GM18907 (cell line): ENCODE data around the gene PRKCZ.
"Not testable (repeated sequence)": the region's sequence is repeated elsewhere in the genome, so short reads cannot be mapped to it uniquely, and the experiment has no call there.

Experiments
- ATAC-seq: cut with Tn5 transposase; IDR thresholded peaks from one replicate; pipeline ENCODE4 v1.9.1; 2021; ENCODE audit warnings: mild to moderate bottlenecking, moderate library complexity; ENCODE audit not compliant: unreplicated experiment

PRKCZ gene

GRCh38 chr1:2110738-2111673 is 60.8 kb downstream of the PRKCZ start:
- no peak for ATAC-seq

GRCh38 chr1:2111674-2112035 is 61.4 kb downstream of the PRKCZ start:
- no peak for ATAC-seq

GRCh38 chr1:2112280-2112701 is 62.1 kb downstream of the PRKCZ start:
- ATAC-seq = no peak

- ATAC-seq = no peak
Observed at GRCh38 chr1:2113620-2114135, 63.5 kb downstream of the PRKCZ start.

- not testable (repeated sequence) for ATAC-seq
Observed at GRCh38 chr1:2114635-2115007, 64.4 kb downstream of the PRKCZ start.

- ATAC-seq = no peak
Observed at GRCh38 chr1:2115008-2115641, 64.9 kb downstream of the PRKCZ start.

GRCh38 chr1:2115702-2116341 is 65.6 kb downstream of the PRKCZ start:
- ATAC-seq = no peak

- ATAC-seq = no peak
Observed at GRCh38 chr1:2119886-2120285, 69.7 kb downstream of the PRKCZ start.

- no peak for ATAC-seq
Observed at GRCh38 chr1:2121101-2121691, 71.0 kb downstream of the PRKCZ start.

GRCh38 chr1:2121794-2122193 is 71.6 kb downstream of the PRKCZ start:
- ATAC-seq = not testable (repeated sequence)

GRCh38 chr1:2124446-2125198 is 74.4 kb downstream of the PRKCZ start:
- no peak for ATAC-seq

GRCh38 chr1:2125350-2126211 is 75.4 kb downstream of the PRKCZ start:
- no peak for ATAC-seq

GRCh38 chr1:2126331-2127186 is 76.3 kb downstream of the PRKCZ start:
- ATAC-seq = no peak

GRCh38 chr1:2127187-2128145 is 77.3 kb downstream of the PRKCZ start:
- no peak for ATAC-seq

GRCh38 chr1:2128189-2128901 is 78.1 kb downstream of the PRKCZ start:
- ATAC-seq = no peak

GRCh38 chr1:2129256-2129943 is 79.2 kb downstream of the PRKCZ start:
- ATAC-seq = no peak
